HepG2 (cell line): ENCODE data around the gene CYP4B1. TPM values are rescaled to one million over a fixed set of nuclear protein-coding genes. Genes with fewer than 3 reads are reported as not detected.
"Not testable (repeated sequence)": the region's sequence is repeated elsewhere in the genome, so short reads cannot be mapped to it uniquely, and the experiment has no call there.

ENCODE experiments used
- ATAC-seq: fragments of 200-7000 bp; cut with Tn5 transposase; 3 replicates; pipeline ENCODE4 v1.9.1; 2020; ENCODE audit warnings: mild to moderate bottlenecking, moderate library complexity
- BruUV-seq: library from RNA; stranded (reverse); fragments of 400-500 nt; replicated peaks from 2 replicates; lab custom pipeline; 2021; lab: Mats Ljungman, UMichigan
- CTCF ChIA-PET: fragments of 300-600 bp; formaldehyde crosslinking; extraction: SDS; loops from one replicate; lab custom pipeline; 2021; ENCODE audit warnings: low total read pairs, inconsistent platforms, low intra/inter-chr PET ratio; lab: Yijun Ruan, JAX
- POLR2A ChIA-PET: fragments of 350-600 bp; sonication (Branson Sonifier 250); formaldehyde crosslinking; loops from one replicate; lab custom pipeline; 2020; ENCODE audit warnings: antibody characterized with exemption, inconsistent platforms; lab: Yijun Ruan, JAX
- DNase-seq: peaks from one replicate; pipeline ENCODE4 v3.0.0-alpha.2; 2015; ENCODE audit warnings: low spot score
- FAIRE-seq: peaks from 3 replicates; lab custom pipeline; 2011; peaks lifted over from hg19 to GRCh38; lab: Jason Lieb, UNC
- H2AFZ ChIP-seq: one replicate; pipeline ENCODE4 v1.6.1; 2011; ENCODE audit warnings: low read length, inconsistent platforms
- H3K27ac ChIP-seq: fragments of 300-600 bp; 3 replicates; pipeline ENCODE4 v1.8.0; 2011; ENCODE audit warnings: mixed run types, mild to moderate bottlenecking, mixed read lengths, low read length, inconsistent platforms; ENCODE audit not compliant: insufficient read depth; ENCODE audit errors: extremely low read length
- H3K27me3 ChIP-seq, 2 experiments: fragments of 200-600 bp in 1 of 2; 2 replicates in 1 of 2; 3 replicates in 1 of 2; pipeline versions ENCODE4 v1.6.0 to v1.8.0; 2011; ENCODE audit warnings: low read length in 2 of 2, mild to moderate bottlenecking in 2 of 2, moderate library complexity in 2 of 2, inconsistent platforms in 1 of 2; ENCODE audit not compliant: insufficient read depth in 2 of 2, control insufficient read depth in 1 of 2
- H3K36me3 ChIP-seq, 2 experiments: fragments of 200-600 bp in 1 of 2; replicated peaks in 1 of 2; 2 replicates in 1 of 2; 3 replicates in 1 of 2; pipeline versions ENCODE4 v1.5.1 to v1.8.0; 2011; ENCODE audit warnings: low read length in 2 of 2, inconsistent platforms in 1 of 2; ENCODE audit not compliant: insufficient read depth in 2 of 2, control insufficient read depth in 1 of 2
- H3K4me1 ChIP-seq: 2 replicates; pipeline ENCODE4 v1.5.1; 2012; ENCODE audit warnings: low read length, inconsistent platforms; ENCODE audit not compliant: insufficient read depth
- H3K4me2 ChIP-seq: 2 replicates; pipeline ENCODE4 v1.6.0; 2011; ENCODE audit warnings: low read depth, low read length, inconsistent platforms
- H3K4me3 ChIP-seq, 3 experiments: fragments of 200-600 bp in 1 of 3; sonication (generic), shearing (Covaris generic) in 1 of 3; replicated peaks in 1 of 3; 2 replicates each; pipeline ENCODE4 v1.5.1; 2011 to 2016; ENCODE audit warnings: low read length in 3 of 3, inconsistent platforms in 2 of 3, low read depth in 2 of 3, mild to moderate bottlenecking in 2 of 3, control low read depth in 1 of 3, mixed read lengths in 1 of 3; ENCODE audit not compliant: insufficient read depth in 1 of 3
- H3K79me2 ChIP-seq: one replicate; pipeline ENCODE4 v1.6.1; 2011; ENCODE audit warnings: low read length, inconsistent platforms; ENCODE audit not compliant: insufficient read depth
- H3K9ac ChIP-seq: 2 replicates; pipeline ENCODE4 v1.6.0; 2011; ENCODE audit warnings: mild to moderate bottlenecking, low read depth, low read length, inconsistent platforms; ENCODE audit not compliant: insufficient read depth
- H3K9me3 ChIP-seq: 2 replicates; pipeline ENCODE4 v1.5.1; 2012; ENCODE audit warnings: mild to moderate bottlenecking, low read length
- H4K20me1 ChIP-seq: 2 replicates; pipeline ENCODE4 v1.6.0; 2011; ENCODE audit warnings: inconsistent platforms, mild to moderate bottlenecking, low read length, moderate library complexity; ENCODE audit not compliant: insufficient read depth
- ARID5B ChIP-seq: IDR thresholded peaks from 2 replicates; pipeline ENCODE4 v1.4.0; 2020; ENCODE audit warnings: mild to moderate bottlenecking, missing genetic modification reagents
- FOXA1 ChIP-seq, 2 experiments: fragments of 450-650 bp in 1 of 2; sonication (generic) in 1 of 2; formaldehyde crosslinking in 1 of 2; IDR thresholded peaks; 2 replicates each; pipeline versions ENCODE4 v1.4.0 to v1.6.1; 2016 to 2020; ENCODE audit warnings: missing genetic modification reagents in 1 of 2
- FOXA3 ChIP-seq: IDR thresholded peaks from 2 replicates; pipeline ENCODE4 v1.6.1; 2016; ENCODE audit warnings: missing genetic modification reagents, missing compliant biosample characterization
- HCFC1 ChIP-seq: fragments of 150-350 bp; IDR thresholded peaks from 2 replicates; pipeline ENCODE4 v1.6.1; 2014; ENCODE audit warnings: low read depth, low read length
- MIER3 ChIP-seq: IDR thresholded peaks from 2 replicates; pipeline ENCODE4 v1.6.1; 2016; ENCODE audit warnings: missing compliant biosample characterization, borderline replicate concordance
- PITX1 ChIP-seq: sonication (generic); formaldehyde crosslinking; IDR thresholded peaks from 2 replicates; pipeline ENCODE4 v1.5.1; 2020; ENCODE audit warnings: mild to moderate bottlenecking, missing genetic modification reagents
- SOX13 ChIP-seq, 3 experiments: fragments of 450-650 bp in 1 of 3; sonication (generic) in 1 of 3; formaldehyde crosslinking in 1 of 3; IDR thresholded peaks in 2 of 3; conservative IDR thresholded peaks in 1 of 3; 2 replicates each; pipeline versions ENCODE4 v1.5.0 to v1.6.1; 2016 to 2020; ENCODE audit warnings: antibody characterized with exemption in 1 of 3, mild to moderate bottlenecking in 1 of 3, missing compliant biosample characterization in 1 of 3, missing genetic modification reagents in 1 of 3, moderate library complexity in 1 of 3
- SOX5 ChIP-seq: IDR thresholded peaks from 2 replicates; pipeline ENCODE4 v1.6.1; 2016; ENCODE audit warnings: borderline replicate concordance
- SOX6 ChIP-seq, 2 experiments: fragments of 450-650 bp in 1 of 2; sonication (generic) in 1 of 2; formaldehyde crosslinking in 1 of 2; IDR thresholded peaks; 2 replicates each; pipeline versions ENCODE4 v1.4.0 to v1.6.1; 2017 to 2020; ENCODE audit warnings: antibody characterized with exemption in 1 of 2, mild to moderate bottlenecking in 1 of 2, missing genetic modification reagents in 1 of 2
- ZFP36 ChIP-seq: fragments of 150-350 bp; IDR thresholded peaks from 2 replicates; pipeline ENCODE4 v1.6.1; 2018; ENCODE audit warnings: borderline replicate concordance, low read length, low read depth; ENCODE audit not compliant: partially characterized antibody
- WGBS: methylation state at CpG from one replicate; pipeline ENCODE4 v1.1.6; 2017; ENCODE audit warnings: low lambda C conversion rate; 5-methylcytosine and 5-hydroxymethylcytosine counted together
- in situ Hi-C: cut with HindIII; loops from 2 replicates; pipeline ENCODE4 v1.10.0; 2017; ENCODE audit warnings: low pct_unique_long_range_greater_than_20kb; ENCODE audit not compliant: extremely low pct_ligation_motif_present
- intact Hi-C: fragments of 100-400 bp; cut with micrococcal nuclease; formaldehyde crosslinking; loops from one replicate; pipeline ENCODE4 v1.10.0; 2022; ENCODE audit not compliant: unreplicated experiment
- polyA plus RNA-seq, 8 experiments: library from polyadenylated mRNA; depleted of rRNA in 3 of 8; stranded (reverse) in 7 of 8; unstranded in 1 of 8; fragments of >200 nt; fragmentation: Illumina TruSeq in 4 of 8; extraction: Trizol in 4 of 8; gene quantifications; 2 replicates each; pipeline versions ENCODE4 v1.2.1 to v1.2.3, GENCODE V29; 2011 to 2016; ENCODE audit warnings: low read depth in 4 of 8, missing spikeins in 1 of 8, mixed read lengths in 1 of 8; ENCODE audit not compliant: insufficient read depth in 1 of 8
- total RNA-seq, 5 experiments: library from RNA; depleted of rRNA; stranded (reverse); fragments of >200 nt; fragmentation: Illumina TruSeq; extraction: Trizol; gene quantifications; 2 replicates each; pipeline ENCODE4 v1.2.3, GENCODE V29; 2016; ENCODE audit warnings: low read depth in 1 of 5
- TF ChIP-seq, protein P1 (sequence below): sonication (generic); formaldehyde crosslinking; IDR thresholded peaks from 2 replicates; pipeline ENCODE4 v1.4.0; 2020; ENCODE audit warnings: missing genetic modification reagents
- TF ChIP-seq, protein P2 (sequence below): sonication (generic); formaldehyde crosslinking; IDR thresholded peaks from 2 replicates; pipeline ENCODE4 v1.4.0; 2020; ENCODE audit warnings: missing genetic modification reagents

CYP4B1 gene
- total and polyA plus RNA-seq, 2 of the 13 experiments (the other 11 are each of a cell fraction or from before 2014, with no cell fraction given) = 0.03 TPM; not detected in 1

- Histone ChIP-seq H3K27ac (no peak overlapping the region), H3K9me3 (peaks cover 23% of the 10 kb centered on the region), H3K4me3 (no peak overlapping the region), H3K79me2 (no peaks in the 10 kb centered on the region), H4K20me1 (no peaks in the 10 kb centered on the region), H3K27me3 (no peaks in the 10 kb centered on the region), H3K4me2 (no peak overlapping the region), H2AFZ (no peak overlapping the region), H3K9ac (no peak overlapping the region), H3K4me1 (peaks cover 19% of the 10 kb centered on the region), H3K36me3 (no peaks in the 10 kb centered on the region)
- BruUV-seq = no TSS peak
- peak; percentile 21 for TF ChIP-seq ZFP36
- TF ChIP-seq, protein P1, sequence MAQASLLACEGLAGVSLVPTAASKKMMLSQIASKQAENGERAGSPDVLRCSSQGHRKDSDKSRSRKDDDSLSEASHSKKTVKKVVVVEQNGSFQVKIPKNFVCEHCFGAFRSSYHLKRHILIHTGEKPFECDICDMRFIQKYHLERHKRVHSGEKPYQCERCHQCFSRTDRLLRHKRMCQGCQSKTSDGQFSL (CRISPR knock-in tag) = no peak
- no peak for TF ChIP-seq MIER3 (CRISPR knock-in tag)
- TF ChIP-seq, protein P2, sequence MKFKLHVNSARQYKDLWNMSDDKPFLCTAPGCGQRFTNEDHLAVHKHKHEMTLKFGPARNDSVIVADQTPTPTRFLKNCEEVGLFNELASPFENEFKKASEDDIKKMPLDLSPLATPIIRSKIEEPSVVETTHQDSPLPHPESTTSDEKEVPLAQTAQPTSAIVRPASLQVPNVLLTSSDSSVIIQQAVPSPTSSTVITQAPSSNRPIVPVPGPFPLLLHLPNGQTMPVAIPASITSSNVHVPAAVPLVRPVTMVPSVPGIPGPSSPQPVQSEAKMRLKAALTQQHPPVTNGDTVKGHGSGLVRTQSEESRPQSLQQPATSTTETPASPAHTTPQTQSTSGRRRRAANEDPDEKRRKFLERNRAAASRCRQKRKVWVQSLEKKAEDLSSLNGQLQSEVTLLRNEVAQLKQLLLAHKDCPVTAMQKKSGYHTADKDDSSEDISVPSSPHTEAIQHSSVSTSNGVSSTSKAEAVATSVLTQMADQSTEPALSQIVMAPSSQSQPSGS (CRISPR knock-in tag) = no peak
- no peak for TF ChIP-seq HCFC1
- DNase-seq = no peak
- FAIRE-seq = no peak
- ChIA-PET CTCF (no interaction called here), POLR2A (no interaction called here)
- in situ Hi-C loops (no loop called here), intact Hi-C loops (no loop called here)
- no peak for ATAC-seq
- 6% methylated on average over 1 of the region's 1 CpG for WGBS
Observed at GRCh38 chr1:46784666-46785065, 14.2 kb upstream of the CYP4B1 start.

DNA sequence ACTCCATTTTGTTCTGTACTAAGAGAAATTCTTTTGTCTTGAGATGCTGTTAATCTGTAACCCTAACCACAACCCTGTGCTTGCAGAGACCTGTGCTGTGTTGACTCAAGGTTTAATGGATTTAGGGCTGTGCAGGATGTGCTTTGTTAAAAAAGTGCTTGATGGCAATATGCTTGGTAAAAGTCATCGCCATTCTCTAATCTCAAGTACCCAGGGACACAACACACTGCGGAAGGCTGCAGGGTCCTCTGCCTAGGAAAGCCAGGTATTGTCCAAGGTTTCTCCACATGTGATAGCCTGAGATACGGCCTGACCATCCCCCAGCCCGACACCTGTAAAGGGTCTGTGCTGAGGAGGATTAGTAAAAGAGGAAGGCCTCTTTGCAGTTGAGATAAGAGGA is 10.2 kb upstream of the CYP4B1 start:
- CTCF ChIA-PET; H3K4me3 ChIP-seq; H3K4me2 ChIP-seq; H4K20me1 ChIP-seq; H2AFZ ChIP-seq; H3K9ac ChIP-seq; H3K27me3 ChIP-seq; BruUV-seq; POLR2A ChIA-PET; in situ Hi-C loops; H3K79me2 ChIP-seq; FAIRE-seq; H3K27ac ChIP-seq; intact Hi-C loops; H3K36me3 ChIP-seq; TF ChIP-seq SOX6, FOXA1, SOX13 (IDR thresholded peaks at IDR 0.05): not testable (repeated sequence)
- ATAC-seq (0 out of 3 replicates have a peak, but pooled peaks have one; percentile 29), DNase-seq (peak; percentile 26)
- Histone ChIP-seq H3K4me1 (peaks cover 19% of the 10 kb centered on the region), H3K9me3 (peaks cover 16% of the 10 kb centered on the region)
- WGBS = 8% methylated on average over 2 of the region's 4 CpGs
- TF ChIP-seq SOX6 (CRISPR knock-in tag; IDR thresholded peaks at IDR 0.05) (0 out of 2 replicates have a peak, but pooled peaks have one; percentile 23), FOXA1 (CRISPR knock-in tag; IDR thresholded peaks at IDR 0.05) (peak; percentile 46), SOX5 (peak; percentile 33; the same call in 1 of the 2 replicates), PITX1 (peak; percentile 76; the same call in 1 of the 2 replicates), SOX13 (CRISPR knock-in tag; conservative IDR thresholded peaks at IDR 0.05 in 1 of 2, IDR thresholded peaks at IDR 0.05 in 1 of 2) (peak in 1 of 2 experiments; percentile 66; a peak in 2 of 4 replicates), FOXA3 (CRISPR knock-in tag) (peak; percentile 45; the same call in 1 of the 2 replicates), ARID5B (CRISPR knock-in tag) (peak; percentile 40; the same call in 1 of the 2 replicates)
